ENCODE measurements around the gene NUDT14.

Gene NUDT14

DNA sequence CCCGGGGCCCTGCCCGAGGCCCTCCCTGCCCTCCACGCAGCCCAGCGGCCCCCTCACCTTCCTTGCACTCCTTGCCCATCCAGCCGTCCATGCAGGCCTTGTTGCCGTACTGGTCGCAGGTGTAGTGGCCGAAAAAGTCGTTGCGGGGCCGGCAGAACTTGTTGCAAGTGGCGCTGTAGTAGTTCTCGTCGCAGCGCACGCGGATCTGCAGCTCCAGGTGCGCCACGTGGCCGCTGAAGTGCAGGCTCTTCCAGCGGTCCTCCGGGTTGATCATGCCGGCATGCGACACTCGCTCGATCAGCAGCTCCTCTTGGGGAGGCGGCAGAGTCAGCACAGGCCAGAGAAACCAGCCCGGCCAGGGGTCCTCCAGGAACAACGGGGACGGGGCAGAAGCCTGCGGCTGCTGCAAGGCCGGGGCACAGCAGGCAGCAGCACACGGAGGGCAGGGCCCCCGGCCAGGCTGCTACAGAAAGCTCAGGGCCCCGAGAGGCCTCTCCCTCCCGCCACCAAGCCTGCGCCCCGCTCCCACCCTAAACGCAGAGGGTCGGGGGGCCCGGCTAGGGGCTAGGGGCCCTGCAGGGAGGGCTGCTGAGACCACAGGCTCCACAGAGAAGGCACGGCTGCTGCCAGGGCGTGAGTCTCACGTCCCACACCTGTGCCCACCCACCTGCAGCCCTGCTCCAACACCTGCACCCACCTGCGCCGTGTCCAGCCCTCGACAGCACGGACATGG is 25.3 kb downstream of the NUDT14 start:
- no peak for DNase-seq

- no peak for DNase-seq
These were observed 26.0 kb downstream of the NUDT14 start for GRCh38 chr14:105155071-105155651.

- DNase-seq, result no peak
These were observed 26.6 kb downstream of the NUDT14 start for GRCh38 chr14:105154476-105154871.

DNA sequence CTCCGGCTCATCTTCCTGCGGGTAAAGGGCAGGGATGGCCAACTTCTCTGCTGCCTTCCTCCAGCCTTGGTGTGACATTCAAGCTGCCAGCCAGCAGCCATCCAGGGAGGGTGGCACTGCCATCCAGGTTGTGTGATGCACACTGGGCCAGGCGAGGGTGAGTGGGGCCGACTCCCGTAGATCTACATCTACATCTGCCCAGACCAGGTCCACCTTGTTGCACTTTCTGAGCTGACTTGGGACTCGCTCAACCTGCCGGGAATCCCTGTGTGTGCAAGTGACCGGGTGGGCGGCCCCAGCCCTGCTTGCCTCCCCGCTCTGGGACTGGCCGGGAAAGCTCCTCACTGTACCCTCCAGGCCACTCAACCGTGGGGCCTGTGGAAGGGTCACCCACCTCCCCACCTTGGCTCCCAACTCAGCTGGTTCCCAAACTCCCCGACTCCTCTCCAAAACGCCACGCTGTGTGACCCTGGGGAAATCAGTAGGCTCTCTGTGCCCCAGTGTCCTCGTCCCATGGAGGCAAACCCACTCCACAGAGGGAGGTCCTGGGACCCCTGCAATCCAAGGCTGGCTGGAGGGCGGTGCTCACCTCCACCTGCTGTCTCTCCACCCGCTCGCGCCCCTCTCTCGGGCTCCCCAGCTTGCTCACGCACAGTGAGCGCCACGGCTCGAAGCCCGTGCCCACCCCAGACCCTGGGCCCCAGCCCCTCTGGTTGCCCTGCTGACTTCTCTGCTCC is 27.2 kb downstream of the NUDT14 start:
- DNase-seq, result no peak

DNA sequence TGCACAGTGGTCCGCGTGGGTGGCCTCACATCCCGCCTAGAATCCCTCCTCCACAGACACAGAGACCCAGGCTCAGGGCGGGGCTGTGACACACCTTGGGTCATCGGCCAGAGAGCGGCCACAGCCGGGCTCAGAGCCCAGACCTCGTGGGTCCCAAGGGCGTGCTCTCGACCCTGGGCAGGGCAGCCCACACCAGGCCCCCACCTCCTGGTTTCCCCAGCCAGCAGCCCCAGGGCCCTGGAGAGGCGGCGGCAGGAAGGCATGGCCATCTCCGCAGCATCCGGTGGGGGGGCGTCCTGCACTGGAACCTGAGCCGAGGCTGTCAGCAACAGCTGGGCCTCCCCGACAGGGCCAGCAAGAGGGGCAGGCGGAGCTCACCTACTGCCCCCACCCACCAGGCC is 27.8 kb downstream of the NUDT14 start:
- DNase-seq, result no peak

DNA sequence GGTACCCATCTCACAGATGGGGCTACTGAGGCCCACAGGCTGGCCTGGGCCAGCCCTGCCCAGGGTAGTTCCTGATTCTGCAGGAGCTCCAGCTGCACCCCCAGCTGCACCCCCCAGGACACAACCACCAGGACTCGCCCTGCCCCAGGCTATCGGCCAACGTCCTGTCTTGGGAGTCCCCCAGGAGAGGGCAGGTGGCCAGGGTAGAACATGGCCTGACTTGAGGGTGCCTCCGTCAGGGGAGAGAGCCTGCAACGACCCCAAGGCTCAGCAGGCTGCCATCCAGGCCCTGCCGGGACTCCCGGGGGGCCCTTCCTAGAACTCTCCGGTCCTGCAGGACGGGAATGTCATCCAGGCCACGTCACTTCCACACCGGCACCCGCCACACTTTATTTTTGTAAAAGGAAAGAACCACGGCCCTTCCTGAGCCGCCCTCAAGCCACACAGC is 28.3 kb downstream of the NUDT14 start:
- no peak for DNase-seq

DNA sequence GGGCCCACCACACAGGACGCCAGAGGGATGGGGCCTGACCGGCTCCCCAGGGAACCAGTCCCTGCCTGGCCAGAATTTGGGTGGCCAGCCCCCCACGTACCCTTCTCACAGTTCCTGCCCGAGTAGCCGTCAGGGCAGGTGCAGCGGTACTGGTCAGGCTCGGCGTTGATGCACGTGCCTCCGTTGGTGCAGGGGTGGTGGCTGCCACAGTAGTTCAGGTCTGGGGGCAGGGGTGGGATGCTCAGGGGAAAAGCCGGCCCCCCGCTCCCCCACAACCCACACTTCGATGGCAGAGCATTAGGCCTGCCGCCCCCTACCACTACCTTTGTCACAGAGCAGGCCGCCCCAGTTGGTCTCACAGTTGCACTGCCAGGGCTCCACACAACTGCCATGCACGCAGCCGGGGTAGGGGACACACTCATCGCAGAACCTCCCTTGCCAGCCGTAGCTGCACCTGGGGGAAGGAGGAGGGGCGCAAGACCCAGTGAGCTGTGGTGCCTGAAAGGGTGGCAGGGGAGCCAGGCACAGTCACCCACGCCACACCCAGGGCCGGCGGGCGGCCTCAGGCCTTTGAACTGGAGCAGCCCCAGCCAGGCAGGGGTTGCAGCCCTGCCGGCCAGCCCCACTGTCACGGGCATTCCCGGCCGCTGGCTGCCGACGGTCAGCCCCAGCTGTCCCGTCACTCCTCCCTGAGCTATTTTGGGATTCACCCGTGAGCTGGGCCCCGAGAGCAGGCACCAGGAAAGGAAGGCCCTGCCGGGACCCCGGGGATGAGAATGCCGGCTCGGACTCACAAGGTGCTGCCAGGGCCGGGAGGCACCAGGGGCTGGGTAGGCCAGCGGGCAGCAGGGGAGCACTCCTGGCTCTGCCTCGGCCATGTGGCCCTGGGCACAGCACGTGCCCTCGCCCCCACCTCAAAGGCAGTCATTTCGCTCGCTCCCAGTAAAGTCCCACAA is 29.0 kb downstream of the NUDT14 start:
- DNase-seq, result no peak

DNA sequence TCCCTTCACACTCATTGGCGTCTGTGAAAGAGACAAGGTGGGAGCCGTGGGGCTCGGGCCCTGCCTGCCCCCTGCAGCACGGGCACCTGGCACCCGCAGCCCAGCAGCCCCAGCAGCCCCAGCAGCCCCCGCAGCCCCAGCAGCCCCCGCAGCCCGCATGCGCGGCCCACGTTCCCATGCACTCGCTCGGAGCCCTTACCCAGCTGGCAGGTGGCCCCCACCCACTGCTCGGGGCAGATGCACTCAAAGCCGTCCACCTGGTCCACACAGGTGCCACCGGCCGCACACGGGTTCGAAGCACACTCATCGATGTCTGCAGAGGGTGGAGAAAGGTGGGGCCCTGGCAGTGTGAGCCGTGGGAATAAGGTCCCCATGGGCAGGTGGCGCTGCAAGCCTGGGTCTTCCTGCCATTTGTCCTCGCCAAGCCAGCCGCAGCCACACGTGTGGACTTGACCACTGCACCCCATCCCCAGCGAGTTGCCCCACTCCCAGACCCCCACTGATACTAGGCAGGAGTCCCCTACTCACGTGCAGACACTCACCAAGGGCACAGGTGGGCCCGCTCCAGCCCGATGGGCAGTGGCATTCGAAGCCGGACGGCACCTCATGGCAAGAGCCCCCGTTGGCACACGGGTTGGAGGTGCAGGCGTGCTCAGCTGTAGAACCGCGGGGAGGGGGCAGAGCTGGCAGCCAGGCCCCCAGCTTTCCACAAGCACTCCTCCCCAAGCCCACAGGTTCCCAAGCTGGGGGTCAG is 29.9 kb downstream of the NUDT14 start:
- no peak for DNase-seq

GRCh38 chr14:105150368-105151083 is 30.6 kb downstream of the NUDT14 start:
- no peak for DNase-seq

- DNase-seq, result no peak
These were observed 31.1 kb downstream of the NUDT14 start for GRCh38 chr14:105150026-105150367.

- no peak for DNase-seq
These were observed 31.8 kb downstream of the NUDT14 start for GRCh38 chr14:105149146-105149781.

GRCh38 chr14:105148604-105149145 is 32.4 kb downstream of the NUDT14 start:
- DNase-seq, result no peak

- no peak for DNase-seq
These were observed 33.2 kb downstream of the NUDT14 start for GRCh38 chr14:105147671-105148603.

GRCh38 chr14:105146976-105147635 is 34.0 kb downstream of the NUDT14 start:
- no peak for DNase-seq

GRCh38 chr14:105146181-105146975 is 34.7 kb downstream of the NUDT14 start:
- no peak for DNase-seq

DNA sequence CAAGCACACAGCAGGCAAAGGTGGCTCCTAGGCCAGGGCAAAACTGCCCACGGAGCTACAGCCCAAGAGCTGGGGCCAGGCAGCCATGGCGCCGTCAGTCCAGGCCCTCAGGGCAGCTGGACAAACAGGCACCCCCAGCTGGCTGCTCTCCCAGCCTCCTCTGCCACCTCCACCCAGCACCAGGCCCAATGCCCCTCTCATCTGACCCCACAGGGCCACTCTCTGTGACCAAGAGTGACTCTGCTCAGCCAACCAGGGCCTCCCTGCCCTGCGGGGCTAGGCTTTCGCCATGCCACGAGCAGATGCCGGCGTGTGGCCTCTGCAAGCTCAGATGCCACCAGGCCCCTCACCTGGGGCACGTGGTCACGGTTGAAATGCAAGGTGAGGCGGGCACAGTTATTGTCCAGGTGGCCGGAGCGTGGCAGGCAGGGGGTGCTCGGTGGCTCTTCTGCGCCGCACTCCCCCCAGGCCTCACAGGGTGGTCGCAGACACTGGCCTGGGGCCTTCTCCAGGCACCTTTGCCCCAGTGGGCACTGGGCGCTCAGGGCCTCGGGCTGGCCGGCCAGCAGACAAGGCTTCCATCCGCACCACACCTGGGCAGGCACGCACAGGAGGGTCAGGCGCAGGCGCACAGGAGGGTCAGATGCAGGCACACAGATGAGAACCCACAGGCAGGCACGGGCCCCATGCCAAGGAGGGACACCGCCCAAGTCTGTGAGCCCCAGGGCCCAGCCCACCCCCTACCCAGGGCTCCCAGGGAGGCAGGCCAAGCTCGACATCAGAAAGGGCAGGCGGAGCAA is 35.5 kb downstream of the NUDT14 start:
- DNase-seq, result no peak

All from SW 1271 (cell line).